Hippocampal formation (tissue), 2 donors: Measurements from ENCODE around the gene MLIP.

Experiments
- DNase-seq, 2 donors: peaks; one replicate each; lab custom pipeline; 2025; lab: John Stamatoyannopoulos, UW

The MLIP gene

DNA sequence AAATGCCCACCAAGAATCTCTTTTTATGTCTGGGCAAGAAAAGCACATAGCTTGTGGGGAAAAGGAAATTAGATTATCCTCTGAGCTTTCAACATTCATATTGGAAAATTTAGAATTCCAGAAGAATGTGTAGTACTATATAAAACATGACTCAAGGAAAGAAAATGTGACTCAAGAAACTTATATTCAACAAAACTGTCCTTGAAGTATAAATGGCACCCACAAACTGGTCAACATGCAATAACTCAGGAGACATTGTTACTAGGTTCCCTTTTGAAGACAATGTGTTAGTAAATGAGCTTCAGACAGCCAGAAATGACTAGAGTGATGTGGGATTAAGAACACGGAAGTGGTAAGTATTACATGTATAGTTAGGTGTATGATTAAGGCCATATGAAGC, 170.9 kb downstream of the MLIP start:
- DNase-seq, result no peak

DNA sequence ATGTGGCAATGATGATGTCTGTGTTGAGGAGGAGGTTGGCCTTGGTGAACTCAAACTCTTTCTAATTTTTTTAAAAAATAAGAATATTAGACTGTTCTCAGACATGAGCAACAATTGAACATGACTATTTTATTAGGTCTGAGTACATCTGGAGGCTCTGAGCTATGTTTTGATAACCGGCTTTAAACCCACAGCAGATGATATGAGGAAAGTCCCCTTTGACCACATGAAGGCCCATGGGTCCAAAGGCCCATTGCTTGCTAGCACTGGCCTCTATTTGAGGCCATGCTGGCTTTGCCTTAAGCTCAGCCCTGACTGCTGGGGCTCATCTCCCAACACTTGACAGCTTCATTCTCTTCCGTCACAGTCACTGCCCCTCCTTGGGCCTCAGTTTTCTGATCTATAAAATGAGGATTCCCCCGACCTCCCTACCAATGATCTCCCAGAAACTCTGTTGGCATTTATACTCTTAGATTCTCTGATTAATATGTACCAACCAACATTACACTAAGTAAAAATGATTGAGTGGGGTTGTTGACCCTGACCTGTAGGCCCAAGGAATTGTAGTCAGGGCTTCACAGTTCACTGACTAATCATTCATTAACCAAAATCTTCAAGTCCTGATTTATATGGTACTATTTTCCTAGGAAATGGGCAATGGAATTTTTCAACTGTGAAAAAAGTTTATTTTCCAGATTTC, 173.1 kb downstream of the MLIP start:
- no peak for DNase-seq

GRCh38 chr6:54285595-54285994, 174.4 kb downstream of the MLIP start:
- no peak for DNase-seq

DNA sequence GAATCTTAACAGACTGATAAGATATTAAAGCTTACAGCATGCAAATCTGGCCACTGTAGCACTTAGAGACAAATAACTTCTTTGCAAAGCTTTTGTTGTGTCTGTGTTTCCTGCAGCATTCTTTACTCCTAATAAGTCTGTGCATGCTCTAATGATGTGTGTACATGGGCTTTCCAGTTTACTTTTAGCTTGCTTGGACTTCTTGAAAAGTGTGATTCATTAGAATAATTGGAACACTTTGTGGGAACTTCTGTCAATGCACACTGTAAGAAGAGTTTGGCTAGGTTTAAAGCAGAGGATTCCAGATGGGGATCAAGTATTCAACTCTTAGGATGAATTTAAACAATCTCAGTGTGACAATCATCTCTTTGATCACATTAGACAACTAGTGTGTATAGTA, 174.9 kb downstream of the MLIP start:
- no peak for DNase-seq

DNA sequence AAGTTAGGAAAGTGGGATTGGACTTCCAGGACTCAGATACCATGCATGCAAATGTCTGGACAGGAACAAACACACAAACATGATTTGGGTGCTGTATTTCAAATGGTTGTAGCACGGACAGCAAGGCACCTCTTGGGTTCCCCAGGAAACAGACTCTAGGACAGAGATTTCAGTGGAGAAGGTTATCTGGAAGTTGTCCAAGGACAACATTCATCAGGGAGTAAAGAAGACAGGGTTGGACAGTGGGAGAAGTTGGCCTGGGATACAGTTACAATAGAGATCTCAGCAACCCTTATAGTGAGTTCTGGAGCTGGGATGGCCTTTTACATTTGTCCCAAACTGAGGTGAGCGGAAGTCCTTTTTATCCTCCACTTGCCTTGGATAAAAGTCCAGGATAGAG, 177.2 kb downstream of the MLIP start:
- no peak for DNase-seq

GRCh38 chr6:54289426-54289825, 178.2 kb downstream of the MLIP start:
- no peak for DNase-seq

DNA sequence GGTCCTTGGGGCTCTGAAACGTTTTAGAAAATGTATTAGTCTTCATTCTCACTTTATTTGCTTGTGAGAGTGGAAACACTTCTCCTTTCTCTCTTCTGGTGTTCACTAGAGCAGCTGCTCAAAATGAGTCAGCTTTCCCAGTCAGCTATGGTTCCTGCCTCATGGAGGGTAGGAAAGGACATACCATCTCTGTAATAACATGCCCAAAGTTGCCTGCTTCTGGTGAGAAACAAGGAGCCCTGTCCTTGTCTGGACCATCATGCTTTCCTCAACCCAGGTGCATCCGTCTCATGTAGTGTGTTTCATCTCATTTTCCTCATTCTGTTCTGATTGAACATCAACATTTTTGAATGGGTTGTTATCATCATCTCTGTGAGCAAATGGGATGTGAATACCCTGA, 179.9 kb downstream of the MLIP start:
- peak in 1 of 2 donors; percentile 5 for DNase-seq

DNA sequence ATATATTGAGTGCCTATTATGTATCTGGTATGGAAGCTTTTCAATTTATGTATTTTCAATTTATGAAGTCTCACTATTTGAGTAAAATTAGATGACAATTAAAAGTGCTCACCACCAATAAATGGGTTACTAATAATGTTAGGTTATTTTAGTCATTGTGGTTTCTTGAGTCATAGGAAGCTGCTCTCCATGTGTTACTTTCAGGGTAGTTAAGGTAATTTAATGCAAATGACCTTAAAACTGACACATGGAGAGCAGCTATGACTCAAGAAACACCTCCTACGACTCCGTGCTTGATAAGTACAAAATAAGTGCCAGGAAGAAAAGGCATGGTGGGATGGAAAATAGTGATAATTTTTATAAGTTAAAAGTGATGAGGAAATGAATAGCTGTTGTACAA, 180.5 kb downstream of the MLIP start:
- DNase-seq, result no peak

GRCh38 chr6:54294965-54295532, 183.8 kb downstream of the MLIP start:
- DNase-seq, result no peak

DNA sequence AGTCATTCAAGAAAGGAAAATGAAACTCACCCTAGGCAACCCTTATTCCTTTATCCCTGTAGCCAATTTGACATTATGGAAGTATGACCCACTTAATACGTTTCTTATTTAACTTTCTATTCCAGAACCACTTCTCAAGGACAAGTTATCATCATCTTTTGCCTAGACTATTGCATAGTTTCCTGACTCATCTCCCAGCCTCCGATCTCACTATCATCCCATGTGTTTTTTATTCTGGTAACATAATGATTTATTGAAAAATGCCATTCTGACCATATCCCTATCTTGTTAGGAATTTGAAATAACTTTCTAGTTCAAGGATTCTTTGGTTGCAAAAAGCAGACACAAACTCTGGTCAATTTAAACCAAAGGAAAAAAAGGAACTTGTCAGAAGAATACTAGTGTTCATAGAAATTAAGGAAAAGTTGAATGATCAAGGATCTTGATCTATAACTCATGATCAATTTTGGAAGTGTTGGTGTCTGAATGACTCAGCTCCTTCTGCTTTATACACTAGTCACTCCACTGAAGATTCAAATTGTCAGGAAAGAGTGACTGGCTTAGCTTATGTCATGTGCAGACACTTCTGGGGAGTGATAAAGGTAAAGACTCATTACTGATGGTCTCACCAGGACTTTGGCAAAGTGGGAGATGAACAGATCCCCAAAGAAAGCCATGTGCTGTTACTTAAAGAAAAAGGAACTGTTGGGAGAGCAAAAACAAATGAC, 188.5 kb downstream of the MLIP start:
- no peak for DNase-seq

DNA sequence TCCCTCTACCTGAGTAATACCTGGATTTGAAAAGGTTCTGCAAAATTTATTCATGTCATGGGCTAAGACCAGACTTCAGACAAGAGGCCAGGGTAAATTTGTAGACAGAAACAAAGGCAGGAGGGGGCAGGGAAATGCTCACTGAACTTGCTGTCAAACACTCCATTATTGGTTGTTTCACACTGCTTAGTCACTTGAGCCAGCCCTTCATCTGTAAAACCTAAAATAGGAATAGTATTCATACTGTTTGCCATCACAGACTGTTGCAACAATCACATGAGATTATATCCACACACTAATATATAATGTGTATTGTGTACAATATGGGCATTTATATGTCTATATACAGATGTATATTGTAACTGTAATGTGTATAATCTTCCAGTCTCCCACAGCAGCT, 190.5 kb downstream of the MLIP start:
- no peak for DNase-seq

DNA sequence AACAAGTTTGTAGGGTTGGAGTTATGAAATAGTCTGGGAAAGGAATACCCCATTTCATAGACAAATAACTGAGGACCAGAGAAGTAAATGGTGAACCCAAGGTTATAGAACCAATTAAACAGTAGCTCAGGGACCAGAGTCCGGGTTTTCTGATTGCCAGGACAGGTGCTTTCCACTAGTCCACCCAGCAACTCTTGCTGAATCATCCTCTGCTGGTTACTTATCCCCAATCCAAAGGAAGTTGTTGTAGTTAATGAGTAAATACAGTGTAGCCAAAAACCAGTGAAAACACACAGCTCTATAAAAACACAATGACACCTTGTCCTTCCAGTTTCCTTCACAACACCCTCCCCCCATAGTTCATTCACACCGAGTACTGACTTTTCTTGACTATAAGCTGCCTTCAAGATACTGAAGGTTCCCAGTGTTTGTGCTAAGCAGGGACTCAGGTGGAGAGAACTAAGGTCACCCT, 196.2 kb downstream of the MLIP start:
- no peak for DNase-seq

GRCh38 chr6:54308289-54308985, 197.2 kb downstream of the MLIP start, which contains the start of gene TINAG:
Gene TINAG, plus strand, starts transcription at chr6:54308441. Its CDS starts 110 bp downstream, at chr6:54308551.
- DNase-seq, result no peak

DNA sequence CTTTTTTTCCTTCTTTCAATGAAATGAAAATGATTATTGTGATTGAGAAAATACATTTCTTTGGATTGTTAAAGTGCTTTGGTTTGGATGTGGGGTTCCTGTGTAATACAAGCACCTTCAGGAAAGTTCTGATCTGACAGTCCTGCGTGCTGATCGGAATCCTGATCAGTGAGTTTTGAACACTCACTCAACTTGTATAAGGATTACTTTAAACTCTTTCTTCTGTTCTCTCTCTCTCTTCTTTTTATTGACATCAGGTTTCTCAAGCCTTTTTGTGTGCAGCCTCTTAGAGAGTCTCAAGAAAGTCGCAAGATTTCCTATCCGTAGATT, 197.7 kb downstream of the MLIP start:
- no peak for DNase-seq

DNA sequence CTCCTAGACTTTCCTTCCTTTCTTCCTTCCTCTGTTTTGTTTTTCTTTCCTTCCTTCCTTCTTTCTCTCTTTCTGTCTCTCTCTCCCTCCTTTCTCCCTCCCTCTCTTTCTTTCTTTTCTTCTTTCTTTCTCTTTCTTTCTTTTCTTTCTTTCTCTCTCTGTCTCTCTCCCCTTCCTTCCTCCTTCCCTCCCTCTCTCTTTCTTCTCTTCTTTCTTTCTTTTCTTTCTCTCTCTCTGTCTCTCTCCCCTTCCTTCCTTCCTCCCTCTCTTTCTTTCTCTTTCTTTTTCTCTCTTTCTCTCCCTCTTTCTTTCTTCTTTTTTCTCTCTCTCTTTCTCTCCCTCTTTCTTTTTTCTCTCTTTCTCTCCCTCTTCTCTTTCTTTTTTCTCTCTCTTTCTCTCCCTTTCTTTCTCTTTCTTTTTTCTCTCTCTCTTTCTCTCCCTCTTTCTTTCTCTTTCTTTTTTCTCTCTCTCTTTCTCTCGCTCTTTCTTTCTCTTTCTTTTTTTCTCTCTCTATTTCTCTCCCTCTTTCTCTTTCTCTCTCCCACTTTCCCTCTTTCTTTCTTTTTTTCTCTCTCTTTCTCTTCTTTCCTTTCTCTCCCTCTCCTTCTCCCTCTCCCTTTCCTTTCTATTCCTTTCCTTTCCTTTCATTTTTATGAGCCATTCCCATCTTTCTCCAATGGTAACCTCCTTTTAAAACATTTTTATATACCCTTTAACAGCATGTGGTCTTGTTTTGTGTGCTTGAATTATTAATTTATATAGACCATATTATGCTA, 199.3 kb downstream of the MLIP start:
- no peak for DNase-seq

DNA sequence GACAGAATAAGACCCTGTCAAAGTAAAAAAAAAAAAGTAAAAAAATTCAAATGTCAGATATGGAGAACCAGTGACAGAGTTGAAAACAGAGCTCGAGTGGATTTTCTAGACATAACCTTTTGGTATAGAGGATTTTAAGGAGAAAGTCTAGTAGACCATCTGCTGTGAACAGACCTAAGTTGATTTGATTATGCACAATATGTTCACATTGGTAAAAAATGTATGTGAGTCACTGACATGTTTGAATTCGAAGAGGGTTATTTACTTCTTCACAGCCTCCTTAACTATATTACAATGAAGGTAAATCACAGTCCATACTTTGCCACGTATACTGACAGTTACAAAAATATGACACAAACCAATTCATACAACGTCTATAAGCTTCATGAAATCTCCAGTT, 204.4 kb downstream of the MLIP start:
- no peak for DNase-seq
